ENCODE data around the gene SEMA4A. TPM values are rescaled to one million over a fixed set of nuclear protein-coding genes. Genes with fewer than 3 reads are reported as not detected.

Gene SEMA4A
- 2.5 TPM for total RNA-seq
- 1 to 10 TPM; 1.5 to 5.4 (median 3.3) TPM for polyA plus RNA-seq (ENCODE audit: insufficient read depth in 1 of 8, insufficient read length in 8 of 8, low replicate concordance in 1 of 8)
- long read RNA-seq, donor 1, result 0 reads
- long read RNA-seq, donor 2, result 0 reads
- long read RNA-seq, donor 3, result 0 reads
- long read RNA-seq, donor 4, result 0 reads
- long read RNA-seq, donor 5, result 0 reads
- long read RNA-seq, donor 6, result 0 reads
- long read RNA-seq, donor 7, result 0 reads
- long read RNA-seq, donor 8, partial matches to known transcripts, result 0 of 1 reads
- long read RNA-seq, donor 8, other reads (novel, unspliced or antisense), result 0 of 1 reads
- long read RNA-seq, donor 9, result 0 reads
- long read RNA-seq, donor 10, partial matches to known transcripts, result 10 of 10 reads
- long read RNA-seq, donor 10, other reads (novel, unspliced or antisense), result 0 of 10 reads
- long read RNA-seq, donor 11, result 0 reads

- H3K4me3 ChIP-seq (ENCODE audit: low read length), result no peak within 1 kb of the TSS
- peaks cover 35% of the 10 kb centered on the region for H3K27me3 ChIP-seq (ENCODE audit: control insufficient read depth, insufficient read depth, low read length)
- 86% methylated on average over 3 of the region's 10 CpGs for WGBS (ENCODE audit: insufficient coverage)
- H3K36me3 ChIP-seq (ENCODE audit: control insufficient read depth, insufficient read depth, low read length), result no peaks in the 10 kb centered on the region
- H3K27ac ChIP-seq (ENCODE audit: low read length), result no peak within 1 kb of the TSS
- H3K9me3 ChIP-seq (replicated peaks; ENCODE audit: control insufficient read depth, low read depth, low read length), result no peaks in the 10 kb centered on the region
- H3K4me1 ChIP-seq (ENCODE audit: control insufficient read depth, insufficient read depth, low read length), result peaks cover under 1% of the 10 kb centered on the region
- DNase-seq, result no peak
Measured at GRCh38 chr1:156153362-156153761, at the start of gene SEMA4A. SEMA4A (plus strand) TSS chr1:156153585; CDS start chr1:156154579, 994 bp downstream.

- no peaks in the 10 kb centered on the region for H3K27me3 ChIP-seq (ENCODE audit: control insufficient read depth, insufficient read depth, low read length)
- 5% methylated on average over 10 of the region's 15 CpGs for WGBS (ENCODE audit: insufficient coverage)
- H3K27ac ChIP-seq (ENCODE audit: low read length), result peak overlapping the region; percentile 97
- no peak overlapping the region for H3K4me3 ChIP-seq (ENCODE audit: low read length)
- H3K4me1 ChIP-seq (ENCODE audit: control insufficient read depth, insufficient read depth, low read length), result peaks cover 72% of the 10 kb centered on the region
- no peaks in the 10 kb centered on the region for H3K9me3 ChIP-seq (replicated peaks; ENCODE audit: control insufficient read depth, low read depth, low read length)
- peak; percentile 98 for DNase-seq
- H3K36me3 ChIP-seq (ENCODE audit: control insufficient read depth, insufficient read depth, low read length), result no peaks in the 10 kb centered on the region
Measured at GRCh38 chr1:156104065-156104810, 49.1 kb upstream of the SEMA4A start.

GRCh38 chr1:156104861-156105832 lies 48.2 kb upstream of the SEMA4A start:
- 24% methylated on average over 6 of the region's 11 CpGs for WGBS (ENCODE audit: insufficient coverage)
- Histone ChIP-seq H3K36me3 (ENCODE audit: control insufficient read depth, insufficient read depth, low read length) (no peaks in the 10 kb centered on the region), H3K9me3 (replicated peaks; ENCODE audit: control insufficient read depth, low read depth, low read length) (no peaks in the 10 kb centered on the region), H3K27ac (ENCODE audit: low read length) (peak overlapping the region; percentile 97), H3K4me1 (ENCODE audit: control insufficient read depth, insufficient read depth, low read length) (peaks cover 72% of the 10 kb centered on the region), H3K27me3 (ENCODE audit: control insufficient read depth, insufficient read depth, low read length) (no peaks in the 10 kb centered on the region), H3K4me3 (ENCODE audit: low read length) (peak overlapping the region; percentile 35)
- DNase-seq, result peak; percentile 87

GRCh38 chr1:156106624-156107488 lies 46.5 kb upstream of the SEMA4A start:
- no peak for DNase-seq
- peak overlapping the region; percentile 9 for H3K4me3 ChIP-seq (ENCODE audit: low read length)

GRCh38 chr1:156108057-156108456 lies 45.3 kb upstream of the SEMA4A start:
- Histone ChIP-seq H3K27me3 (ENCODE audit: control insufficient read depth, insufficient read depth, low read length) (no peaks in the 10 kb centered on the region), H3K4me3 (ENCODE audit: low read length) (no peak overlapping the region)

More at GRCh38 chr1:156106624-156107488, 46.5 kb upstream of the SEMA4A start:
- H3K27ac ChIP-seq (ENCODE audit: low read length), result peak overlapping the region; percentile 97
- H3K4me1 ChIP-seq (ENCODE audit: control insufficient read depth, insufficient read depth, low read length), result peaks cover 67% of the 10 kb centered on the region
- no peaks in the 10 kb centered on the region for H3K36me3 ChIP-seq (ENCODE audit: control insufficient read depth, insufficient read depth, low read length)
- WGBS (ENCODE audit: insufficient coverage), result 14% methylated on average over 7 of the region's 14 CpGs
- H3K27me3 ChIP-seq (ENCODE audit: control insufficient read depth, insufficient read depth, low read length), result no peaks in the 10 kb centered on the region
- H3K9me3 ChIP-seq (replicated peaks; ENCODE audit: control insufficient read depth, low read depth, low read length), result no peaks in the 10 kb centered on the region

GRCh38 chr1:156108664-156109241 lies 44.6 kb upstream of the SEMA4A start:
- peaks cover 67% of the 10 kb centered on the region for H3K4me1 ChIP-seq (ENCODE audit: control insufficient read depth, insufficient read depth, low read length)
- H3K27ac ChIP-seq (ENCODE audit: low read length), result no peak overlapping the region
- no peaks in the 10 kb centered on the region for H3K9me3 ChIP-seq (replicated peaks; ENCODE audit: control insufficient read depth, low read depth, low read length)
- no peak for DNase-seq
- 100% methylated on average over 1 of the region's 6 CpGs for WGBS (ENCODE audit: insufficient coverage)
- no peak overlapping the region for H3K4me3 ChIP-seq (ENCODE audit: low read length)
- no peaks in the 10 kb centered on the region for H3K27me3 ChIP-seq (ENCODE audit: control insufficient read depth, insufficient read depth, low read length)
- H3K36me3 ChIP-seq (ENCODE audit: control insufficient read depth, insufficient read depth, low read length), result no peaks in the 10 kb centered on the region

More at GRCh38 chr1:156108057-156108456, 45.3 kb upstream of the SEMA4A start:
- 83% methylated on average over 2 of the region's 3 CpGs for WGBS (ENCODE audit: insufficient coverage)
- Histone ChIP-seq H3K4me1 (ENCODE audit: control insufficient read depth, insufficient read depth, low read length) (peaks cover 67% of the 10 kb centered on the region), H3K9me3 (replicated peaks; ENCODE audit: control insufficient read depth, low read depth, low read length) (no peaks in the 10 kb centered on the region), H3K36me3 (ENCODE audit: control insufficient read depth, insufficient read depth, low read length) (no peaks in the 10 kb centered on the region), H3K27ac (ENCODE audit: low read length) (no peak overlapping the region)
- no peak for DNase-seq

- DNase-seq, result no peak
- Histone ChIP-seq H3K27ac (ENCODE audit: low read length) (no peak overlapping the region), H3K9me3 (replicated peaks; ENCODE audit: control insufficient read depth, low read depth, low read length) (no peaks in the 10 kb centered on the region), H3K4me1 (ENCODE audit: control insufficient read depth, insufficient read depth, low read length) (peaks cover 59% of the 10 kb centered on the region), H3K27me3 (ENCODE audit: control insufficient read depth, insufficient read depth, low read length) (no peaks in the 10 kb centered on the region), H3K4me3 (ENCODE audit: low read length) (no peak overlapping the region), H3K36me3 (ENCODE audit: control insufficient read depth, insufficient read depth, low read length) (no peaks in the 10 kb centered on the region)
- 80% methylated on average over 1 of the region's 2 CpGs for WGBS (ENCODE audit: insufficient coverage)
Measured at GRCh38 chr1:156110252-156110651, 43.1 kb upstream of the SEMA4A start.

GRCh38 chr1:156111355-156111962 lies 41.9 kb upstream of the SEMA4A start:
- Histone ChIP-seq H3K27ac (ENCODE audit: low read length) (peak overlapping the region; percentile 98), H3K4me1 (ENCODE audit: control insufficient read depth, insufficient read depth, low read length) (peaks cover 50% of the 10 kb centered on the region), H3K4me3 (ENCODE audit: low read length) (no peak overlapping the region), H3K9me3 (replicated peaks; ENCODE audit: control insufficient read depth, low read depth, low read length) (no peaks in the 10 kb centered on the region), H3K27me3 (ENCODE audit: control insufficient read depth, insufficient read depth, low read length) (no peaks in the 10 kb centered on the region), H3K36me3 (ENCODE audit: control insufficient read depth, insufficient read depth, low read length) (peaks cover 3% of the 10 kb centered on the region)
- no peak for DNase-seq
- 21% methylated on average over 2 of the region's 4 CpGs for WGBS (ENCODE audit: insufficient coverage)
